Posterior vena cava (tissue), 2 donors: Measurements from ENCODE around the gene FOXP4. TPM values are rescaled to one million over a fixed set of nuclear protein-coding genes. Genes with fewer than 3 reads are reported as not detected.

Experiments
- DNase-seq: peaks from one replicate; pipeline ENCODE4 v3.0.0-alpha.2; 2020; ENCODE audit warnings: low spot score
- intact Hi-C, 2 donors: fragments of 100-400 bp; cut with DNase I; formaldehyde crosslinking; loops; one replicate each; pipeline versions ENCODE4 v1.14.1 to v1.14.2; 2022 to 2023
- total RNA-seq, 2 donors: library from RNA; stranded (reverse); fragmentation: NEBNext Ultra II Directional; extraction: Animal tissue kit (Norgen Biotek cat#: 25700); gene quantifications; one replicate each; pipeline ENCODE4 v1.2.1, GENCODE V29; 2021
- donor health status: DM: yes; HTN: yes; CAD: no.
- donor health status: DM: yes; HTN: yes; CAD: no.

Gene FOXP4
- total RNA-seq, 2 donors from 2014 or later, result 16.8 to 26.9 TPM

DNA sequence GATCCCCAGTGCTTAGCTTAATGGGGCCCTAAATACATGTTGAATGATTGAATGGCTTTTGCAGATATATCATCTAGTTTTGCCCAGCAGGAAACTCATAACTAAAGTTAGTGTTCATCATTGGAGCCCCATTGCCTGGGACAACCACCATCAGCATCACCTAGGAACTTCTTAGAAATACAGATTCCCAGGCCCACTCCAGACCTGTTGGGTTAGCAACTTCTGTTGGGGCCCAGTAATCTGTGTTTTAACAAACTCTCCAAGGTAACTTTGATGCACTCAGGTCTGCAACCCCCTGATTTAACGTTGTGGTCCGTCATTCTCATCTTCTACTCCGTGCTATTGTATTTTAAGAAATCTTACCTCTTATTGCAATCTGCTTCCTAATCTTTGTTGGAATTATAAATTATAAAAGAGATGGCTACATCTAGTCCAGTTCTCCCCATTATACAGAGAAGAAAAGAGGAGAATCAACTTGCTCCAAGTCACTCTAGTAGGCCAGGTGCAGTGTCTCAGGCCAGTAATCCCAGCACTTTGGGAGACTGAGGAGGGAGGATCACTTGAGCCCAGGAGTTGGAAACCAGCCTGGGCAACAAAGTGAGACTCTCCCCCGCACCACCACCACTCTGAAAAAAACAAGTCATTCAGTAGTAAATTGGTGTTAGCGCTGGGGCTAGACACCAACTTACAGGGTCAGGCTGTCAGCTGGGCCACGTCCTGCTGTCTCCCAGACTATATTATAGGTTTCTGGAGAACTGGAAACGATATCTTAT lies 13.7 kb downstream of the FOXP4 start:
- DNase-seq, result no peak
- intact Hi-C loops, result no loop called here

GRCh38 chr6:41560431-41561192 lies 14.4 kb downstream of the FOXP4 start:
- peak; percentile 85 for DNase-seq
- intact Hi-C loops, result no loop called here

- no peak for DNase-seq
- intact Hi-C loops, result no loop called here
Observed at GRCh38 chr6:41561416-41561815, 15.2 kb downstream of the FOXP4 start.

GRCh38 chr6:41561931-41562911 lies 16.0 kb downstream of the FOXP4 start:
- intact Hi-C loops, result no loop called here
- no peak for DNase-seq

DNA sequence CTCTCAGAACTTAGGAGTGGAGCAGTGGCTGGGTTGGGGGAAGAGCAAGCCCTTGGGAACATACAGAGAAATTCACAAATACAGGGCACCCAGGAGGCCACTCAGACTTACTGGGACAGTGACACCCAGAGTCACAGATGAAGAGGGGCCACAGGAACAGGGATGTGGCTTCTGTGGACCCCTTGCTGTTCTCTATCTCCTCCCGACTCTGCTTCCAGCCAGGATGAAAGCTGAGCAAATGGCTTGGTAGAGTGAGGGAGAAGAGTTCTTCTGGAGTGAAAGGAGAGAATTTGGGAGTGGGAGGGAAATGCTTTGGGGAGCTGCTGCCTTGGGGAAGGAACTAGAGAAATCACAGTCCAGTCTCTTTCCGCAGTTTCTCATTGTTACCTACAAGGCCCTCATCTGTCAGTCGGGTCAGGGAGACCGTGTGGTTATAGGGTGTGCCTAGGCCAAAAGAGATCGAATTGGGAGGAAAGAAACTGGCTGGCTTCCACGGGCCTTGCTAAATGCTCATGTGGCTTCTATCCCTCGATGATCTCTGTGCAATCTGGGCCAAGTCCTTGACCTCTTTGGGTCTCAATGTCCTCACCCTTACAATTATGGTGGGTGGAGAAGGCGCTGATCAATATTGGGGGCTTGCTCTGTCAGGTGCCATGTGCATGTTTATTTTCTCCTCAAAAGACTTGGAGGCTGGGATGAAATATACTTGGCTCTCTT lies 17.0 kb downstream of the FOXP4 start:
- no peak for DNase-seq
- intact Hi-C loops, result no loop called here

DNA sequence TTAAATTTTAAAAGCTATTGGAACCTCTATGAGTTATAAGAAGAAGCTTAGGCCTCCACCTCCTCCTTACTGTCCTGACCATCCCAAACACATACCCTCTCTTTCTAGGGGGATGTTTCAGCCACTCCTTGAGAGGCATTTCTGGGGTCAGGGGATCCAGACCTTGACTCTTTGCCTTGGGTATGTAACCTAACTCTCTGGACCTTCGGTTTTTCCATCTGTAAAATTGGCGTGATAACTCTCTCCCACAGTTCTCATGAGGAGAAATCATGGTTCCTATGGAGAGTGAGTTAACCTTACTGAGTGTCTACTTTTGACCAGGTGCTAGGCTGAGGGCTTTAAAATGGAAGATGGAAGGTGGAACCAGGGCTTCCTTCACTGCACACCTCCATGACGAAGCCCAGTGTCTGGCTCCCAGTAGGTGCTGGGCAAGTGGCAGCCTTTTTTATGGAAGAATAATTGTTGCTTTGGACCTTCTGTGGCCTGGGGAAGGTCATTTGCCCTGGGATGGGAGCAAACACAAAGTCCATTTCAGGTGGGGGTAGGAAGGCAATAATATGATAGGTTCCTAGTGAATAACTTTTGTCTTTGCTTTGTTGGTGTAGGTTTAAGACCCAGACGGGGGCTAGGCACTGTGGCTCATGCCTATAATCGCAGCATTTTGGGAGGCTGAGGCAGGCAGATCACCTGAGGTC lies 18.4 kb downstream of the FOXP4 start:
- intact Hi-C loops, result no loop called here

DNA sequence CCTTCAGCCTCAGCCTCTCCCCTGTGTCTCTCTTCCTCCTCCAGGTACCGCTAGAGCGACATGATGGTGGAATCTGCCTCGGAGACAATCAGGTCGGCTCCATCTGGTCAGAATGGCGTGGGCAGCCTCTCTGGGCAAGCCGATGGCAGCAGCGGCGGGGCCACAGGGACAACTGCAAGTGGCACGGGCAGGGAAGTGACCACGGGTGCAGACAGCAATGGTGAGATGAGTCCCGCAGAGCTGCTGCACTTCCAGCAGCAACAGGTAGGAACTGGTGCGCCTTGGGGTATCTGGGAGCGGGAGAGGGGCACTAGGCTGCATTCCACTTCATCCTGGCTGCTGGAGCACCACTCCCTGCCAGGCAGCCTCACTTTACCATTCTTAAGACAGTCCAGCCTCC lies 19.5 kb downstream of the FOXP4 start:
- intact Hi-C loops, result no loop called here
- DNase-seq, result no peak

More for the DNA sequence above, 18.4 kb downstream of the FOXP4 start:
- DNase-seq, result no peak

GRCh38 chr6:41566961-41567360 lies 20.8 kb downstream of the FOXP4 start:
- intact Hi-C loops, result no loop called here
- no peak for DNase-seq

GRCh38 chr6:41567684-41568083 lies 21.5 kb downstream of the FOXP4 start:
- DNase-seq, result no peak
- intact Hi-C loops, result no loop called here

- no peak for DNase-seq
- intact Hi-C loops, result no loop called here
Observed at GRCh38 chr6:41568202-41568584, 22.0 kb downstream of the FOXP4 start.

DNA sequence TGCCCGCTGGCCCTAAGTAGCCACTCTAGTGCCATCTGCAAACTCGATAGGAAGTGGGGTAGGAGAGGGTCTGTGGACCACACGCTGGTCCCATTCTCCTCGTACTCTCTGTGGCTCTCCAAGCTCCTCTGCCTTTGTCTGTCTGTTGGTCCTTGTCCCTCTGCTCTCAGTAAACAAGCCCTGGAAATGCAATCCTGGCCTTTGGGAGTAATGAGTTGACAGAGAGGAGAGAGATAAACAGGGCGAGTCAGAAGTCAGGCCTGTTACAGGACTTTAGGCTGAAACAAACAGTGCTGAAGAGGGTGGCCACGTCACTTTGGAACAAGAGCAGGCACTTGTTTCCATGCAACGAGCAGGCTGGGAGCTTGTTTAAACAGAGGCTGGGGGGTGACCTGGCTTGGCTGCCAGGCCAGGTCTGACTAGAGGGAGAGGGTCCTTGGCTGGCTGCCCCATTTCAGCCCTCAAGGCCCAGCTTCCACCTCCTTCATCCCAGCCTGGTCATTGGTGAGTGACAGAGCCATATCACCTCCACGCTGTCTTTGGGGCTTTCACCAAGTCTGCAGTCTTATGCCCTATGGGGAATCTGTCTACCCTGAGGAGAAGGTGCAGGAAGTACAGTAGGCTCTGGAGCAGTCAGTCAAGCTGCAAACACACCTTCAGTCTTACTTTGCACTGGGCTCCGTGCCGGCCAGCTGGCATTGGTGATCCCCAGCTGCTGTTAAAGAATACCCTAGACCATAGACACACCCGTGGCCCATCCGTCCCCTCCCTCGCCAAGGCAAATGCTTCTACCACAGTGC lies 22.6 kb downstream of the FOXP4 start:
- no peak for DNase-seq

DNA sequence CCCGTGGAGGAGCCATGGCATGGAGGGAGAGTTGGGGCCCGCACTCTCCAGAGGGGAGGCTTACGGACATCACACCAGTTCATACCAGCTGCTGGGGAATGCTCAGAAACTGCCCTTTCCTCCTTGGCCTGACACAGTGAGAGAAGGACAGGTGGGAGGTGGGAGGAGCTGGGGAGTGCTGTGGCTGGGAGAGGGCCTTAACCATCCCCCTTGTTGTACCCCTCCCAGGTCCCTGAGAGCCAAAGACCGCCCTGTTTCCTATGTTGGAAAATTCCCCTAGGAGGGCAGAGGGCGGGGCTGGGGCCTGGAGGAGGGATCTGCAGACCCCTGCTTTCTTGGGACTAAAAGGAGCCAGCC lies 24.1 kb downstream of the FOXP4 start:
- no peak for DNase-seq

More for the DNA sequence above, 22.6 kb downstream of the FOXP4 start:
- intact Hi-C loops, result no loop called here

GRCh38 chr6:41571021-41571780 lies 25.0 kb downstream of the FOXP4 start:
- no peak for DNase-seq
- intact Hi-C loops, result no loop called here

More for the DNA sequence above, 24.1 kb downstream of the FOXP4 start:
- intact Hi-C loops, result no loop called here

GRCh38 chr6:41572613-41573012 lies 26.4 kb downstream of the FOXP4 start:
- no peak for DNase-seq
- intact Hi-C loops, result no loop called here

DNA sequence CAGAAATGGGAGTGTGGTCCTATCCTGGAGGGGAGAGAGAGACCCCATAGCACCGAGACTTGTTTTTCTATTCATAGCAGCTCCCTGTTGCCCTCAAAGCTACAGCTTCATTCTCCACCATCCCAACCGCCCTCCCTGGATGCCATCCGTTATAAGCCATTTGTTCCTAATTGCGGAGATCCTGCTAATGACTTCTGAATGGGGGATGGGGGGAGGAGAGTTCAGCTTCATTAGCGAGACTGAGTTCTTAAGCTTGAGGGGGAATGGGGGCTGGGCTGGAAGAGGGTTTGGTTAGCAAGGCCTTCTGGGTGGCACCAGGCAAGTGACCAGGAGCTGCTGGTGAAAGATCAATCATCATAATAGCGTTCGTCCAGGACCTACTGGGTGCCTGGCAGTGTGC lies 27.1 kb downstream of the FOXP4 start:
- intact Hi-C loops, result no loop called here
- no peak for DNase-seq

DNA sequence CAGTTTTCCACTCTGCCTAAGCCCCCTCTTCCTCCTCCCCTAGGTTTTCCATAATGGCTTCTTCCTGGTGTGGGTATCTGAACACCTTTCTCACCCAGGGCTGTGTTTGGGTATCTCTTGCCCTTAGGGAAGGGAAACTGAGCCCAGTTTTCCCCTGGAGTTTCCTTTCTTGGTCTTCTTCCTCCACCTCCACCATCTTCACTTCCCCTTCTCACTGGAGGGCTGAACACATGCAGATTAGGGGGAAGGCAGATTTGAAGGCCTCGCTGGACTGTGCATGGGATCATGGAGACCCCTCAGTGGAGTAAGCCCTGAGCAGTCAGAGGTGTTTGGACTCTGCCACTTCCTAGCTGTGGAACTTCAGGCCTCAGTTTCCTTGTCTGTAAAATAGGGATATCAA lies 27.8 kb downstream of the FOXP4 start:
- DNase-seq, result no peak

GRCh38 chr6:41575598-41575997 lies 29.4 kb downstream of the FOXP4 start:
- intact Hi-C loops, result no loop called here
- no peak for DNase-seq

More for the DNA sequence above, 27.8 kb downstream of the FOXP4 start:
- intact Hi-C loops, result no loop called here
